COLO829 (cell line): ENCODE data around the gene CD99.

Source experiments
- DNase-seq: peaks from one replicate; pipeline ENCODE4 v3.0.0; 2012; ENCODE audit warnings: low spot score

Gene CD99

DNA sequence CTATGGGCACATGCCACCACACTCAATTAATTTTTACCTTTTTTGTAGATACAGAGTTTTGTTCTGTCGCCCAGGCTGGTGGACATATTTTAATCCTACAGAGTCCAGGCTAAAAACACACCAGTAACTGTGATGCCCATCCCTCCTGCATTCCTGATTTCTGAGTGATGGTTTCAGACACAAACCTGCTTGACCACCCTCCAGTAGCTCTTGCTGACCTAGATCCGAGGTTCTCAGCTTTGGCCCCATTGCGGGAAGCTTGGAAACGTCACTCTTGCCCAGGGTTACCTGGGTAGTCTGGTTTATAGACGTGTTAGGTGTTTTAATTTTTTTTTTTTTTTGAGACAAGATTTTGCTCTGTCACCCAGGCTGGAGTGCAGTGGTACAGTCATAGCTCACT is 7.5 kb downstream of the CD99 start:
- DNase-seq: no peak

DNA sequence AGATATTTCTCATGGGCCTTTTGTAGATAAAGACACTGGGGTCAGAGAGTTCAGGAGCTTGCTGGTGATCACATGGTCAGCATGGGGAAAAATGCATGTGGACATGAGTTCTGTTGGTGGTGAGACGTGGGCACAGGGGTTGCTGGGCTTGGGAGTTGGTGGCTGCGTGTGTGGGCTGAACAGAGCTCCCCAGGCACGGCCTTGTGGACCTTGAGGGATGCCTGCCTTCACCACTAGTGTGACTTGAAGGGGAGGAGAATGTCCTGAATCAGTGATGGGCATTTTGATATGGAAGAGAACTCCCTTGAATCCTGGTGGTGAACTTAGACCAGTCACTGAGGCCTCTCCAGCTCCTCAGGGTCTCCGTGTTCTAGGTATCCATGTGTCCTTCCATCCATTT is 8.9 kb downstream of the CD99 start:
- DNase-seq: no peak

DNA sequence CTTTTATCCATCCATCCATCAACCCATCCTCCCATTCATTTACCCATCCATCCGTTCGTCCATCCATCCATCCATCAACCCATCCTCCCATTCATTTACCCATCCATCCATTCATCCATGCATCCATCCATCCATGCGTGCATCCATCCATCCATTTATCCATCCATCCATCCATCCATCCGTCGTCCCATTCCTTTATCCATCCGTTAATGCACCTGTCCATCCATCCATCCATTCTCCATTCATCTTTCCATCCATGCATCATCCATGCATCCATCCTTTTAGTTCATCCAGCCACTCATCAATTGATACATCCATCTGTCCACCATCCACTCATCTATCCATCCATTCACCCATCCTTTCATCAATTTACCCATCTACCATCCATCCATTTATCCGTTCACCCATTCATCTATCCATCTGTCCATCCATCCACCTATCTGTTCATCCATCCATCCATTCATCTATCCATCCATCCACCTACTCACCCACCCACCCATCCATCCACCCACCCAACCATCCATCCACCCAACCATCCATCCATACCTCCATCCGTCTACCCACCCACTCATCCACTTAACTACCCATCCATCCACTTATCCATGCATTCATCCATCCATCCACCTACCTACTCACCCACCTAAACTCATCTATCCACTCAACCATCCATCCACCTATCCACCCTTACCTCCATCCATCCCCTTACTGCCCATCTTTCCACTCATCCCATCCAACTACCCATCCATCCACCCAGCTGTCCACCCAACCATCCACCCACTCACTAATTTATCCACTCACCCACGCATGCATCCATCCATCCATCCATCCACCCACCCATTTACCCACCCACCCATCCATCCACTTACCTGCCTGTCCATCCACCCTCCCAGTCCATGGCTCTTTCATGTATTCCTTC is 9.6 kb downstream of the CD99 start:
- DNase-seq: no peak

DNA sequence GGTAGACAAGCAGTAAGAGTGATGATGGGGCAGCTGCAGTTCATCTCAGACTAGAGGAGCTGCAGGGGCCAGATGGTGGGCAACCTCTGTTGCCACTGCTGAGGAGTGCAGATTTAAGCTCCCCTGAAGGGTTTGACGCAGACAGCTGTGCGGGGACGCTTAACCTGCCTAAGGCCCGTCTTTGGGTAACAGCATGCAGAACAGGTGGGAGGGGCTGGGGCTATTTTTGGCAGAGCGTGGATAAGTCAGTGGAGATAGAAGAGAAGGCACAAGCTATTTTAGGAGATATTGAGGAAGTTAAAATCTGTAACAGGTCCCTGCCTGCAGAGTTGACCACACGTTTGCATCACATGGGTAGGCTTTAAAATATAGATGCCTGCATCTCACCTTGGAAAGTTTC is 10.5 kb downstream of the CD99 start:
- DNase-seq: no peak

DNA sequence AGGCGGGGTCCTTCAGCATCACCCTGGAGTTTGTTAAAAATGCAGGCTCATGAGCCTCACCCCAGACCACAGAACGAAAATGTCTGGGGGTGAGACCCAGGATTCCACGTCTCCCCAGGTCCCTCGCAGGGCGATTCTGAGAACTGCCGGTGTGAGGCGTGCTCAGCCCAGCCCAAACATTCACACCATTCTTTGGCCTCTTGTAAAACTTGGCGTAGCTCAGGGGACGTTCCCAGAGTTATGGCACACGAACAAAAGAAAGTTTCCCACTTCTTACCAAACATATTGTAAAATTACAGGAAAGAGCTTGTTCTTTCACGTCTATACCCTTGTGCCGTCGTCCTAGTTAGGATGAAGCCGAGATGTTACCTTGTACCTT is 12.9 kb downstream of the CD99 start:
- no peak for DNase-seq

DNA sequence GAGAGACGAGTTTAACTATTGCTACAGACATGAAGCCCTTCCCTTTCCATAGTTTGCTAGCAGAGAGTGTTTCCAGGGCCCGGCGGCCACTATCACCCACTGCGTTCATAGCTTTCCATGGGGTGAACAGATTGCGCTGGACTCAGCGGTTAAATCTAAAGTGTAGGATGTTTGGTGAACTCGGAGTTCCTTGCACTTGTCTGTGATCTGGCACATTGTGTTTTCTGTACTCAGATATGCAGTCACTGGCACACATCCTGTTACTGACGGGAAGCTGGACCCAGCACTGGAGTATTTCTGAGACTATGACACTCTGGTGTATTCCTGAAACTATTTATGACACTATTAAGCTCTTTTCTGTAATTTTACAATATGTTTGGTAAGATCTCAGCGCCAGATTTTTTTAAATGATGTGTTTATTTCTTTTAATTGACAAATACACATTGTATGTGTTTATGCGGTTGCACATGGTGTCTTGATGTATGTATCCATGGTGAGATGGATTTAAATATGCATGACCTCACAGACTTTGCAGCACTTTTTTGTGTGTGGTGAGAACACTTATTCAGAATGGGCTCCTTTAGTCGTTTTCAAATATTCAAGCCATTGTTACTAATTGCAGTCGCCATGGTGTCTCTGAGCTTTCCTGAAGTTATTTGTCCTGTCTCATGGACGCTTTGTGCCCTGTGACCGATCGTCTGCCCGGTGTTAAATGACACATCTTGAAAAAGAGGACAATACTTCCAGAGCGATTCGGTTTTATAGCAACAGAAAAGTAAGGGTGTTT is 14.1 kb downstream of the CD99 start:
- DNase-seq: no peak

DNA sequence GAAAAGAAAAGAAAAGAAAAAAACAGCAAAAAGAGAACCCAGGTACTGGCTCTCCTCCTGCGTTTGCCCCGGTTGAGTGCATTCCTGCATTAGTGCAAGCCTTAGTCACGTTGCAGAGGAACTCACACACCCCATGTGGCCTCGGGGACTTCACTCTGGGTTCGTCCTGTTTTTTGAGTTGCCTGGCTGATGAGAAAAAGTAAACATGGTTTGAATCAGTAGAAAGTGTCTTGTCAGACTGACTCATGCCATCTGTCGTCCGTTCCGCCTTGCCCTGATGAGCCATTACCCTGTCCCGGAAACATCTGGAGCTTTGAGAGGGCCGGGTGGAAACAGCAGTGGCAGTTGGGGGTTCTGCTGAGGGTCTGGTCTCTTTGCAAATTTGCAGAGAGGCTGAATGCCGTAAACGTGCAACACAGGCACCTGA is 16.3 kb downstream of the CD99 start:
- DNase-seq: no peak

DNA sequence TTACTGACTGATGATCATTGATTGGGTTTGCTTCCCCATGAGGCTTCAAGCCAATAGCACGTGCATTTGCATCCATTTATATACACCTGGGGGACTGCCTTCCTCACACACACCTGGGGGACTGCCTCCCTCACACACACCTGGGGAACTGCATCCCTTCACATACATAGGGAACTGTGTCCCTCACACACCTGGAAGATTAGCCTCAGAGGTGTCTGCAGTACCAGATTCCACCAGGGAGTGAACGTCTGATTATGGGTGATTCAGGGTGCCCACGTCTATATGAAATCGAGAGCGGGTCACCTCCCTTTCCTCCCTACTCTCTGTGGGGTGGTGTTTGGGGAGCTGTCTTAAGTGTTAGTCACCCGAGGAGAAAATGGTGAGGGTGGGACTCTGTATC is 16.9 kb downstream of the CD99 start:
- no peak for DNase-seq

DNA sequence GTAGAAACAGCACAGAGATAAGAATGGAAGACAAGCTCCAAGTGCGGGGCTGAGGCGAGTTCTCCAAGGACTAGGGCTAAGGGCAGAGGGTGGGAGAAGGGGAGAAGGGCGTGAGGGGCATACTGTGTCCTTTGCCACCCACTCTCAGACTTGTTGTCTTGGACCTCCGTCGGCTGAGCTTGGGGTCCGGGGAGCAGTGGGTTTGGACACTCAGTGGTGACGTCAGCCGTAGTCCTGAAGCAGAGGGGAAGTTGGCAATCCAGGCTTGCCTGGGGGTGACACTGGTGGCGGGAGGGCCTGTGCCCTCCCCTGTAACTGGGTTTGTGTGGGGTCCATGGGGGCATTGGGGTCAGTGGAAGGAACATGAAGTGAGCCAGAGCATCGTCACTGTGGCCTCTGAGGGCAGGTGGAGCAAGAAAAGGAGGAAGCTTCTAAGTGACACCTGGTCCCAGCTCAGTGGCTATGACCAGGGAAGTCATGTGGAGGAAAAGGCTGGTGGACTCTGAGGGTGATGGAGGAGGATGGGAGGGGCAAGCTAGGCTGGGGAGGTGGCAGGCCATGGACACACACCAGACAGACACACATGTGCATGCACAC is 17.6 kb downstream of the CD99 start:
- DNase-seq: no peak

DNA sequence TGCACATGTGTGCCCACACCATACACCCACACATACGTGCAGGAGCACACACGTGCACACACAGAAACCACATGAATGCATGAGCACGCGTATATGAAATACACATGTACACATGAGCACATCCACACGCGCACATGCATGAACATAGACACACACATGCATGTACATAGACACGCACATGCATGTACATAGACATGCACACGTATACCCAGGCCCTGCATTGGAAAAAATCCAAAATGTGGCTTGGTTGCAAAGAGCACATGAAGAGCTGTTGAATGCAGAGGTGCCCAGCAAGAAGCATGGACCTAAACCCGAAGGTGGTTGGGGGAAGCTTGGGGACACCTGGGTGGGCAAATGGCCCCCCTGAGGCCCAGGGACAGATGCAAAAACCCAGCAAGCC is 18.5 kb downstream of the CD99 start:
- no peak for DNase-seq

DNA sequence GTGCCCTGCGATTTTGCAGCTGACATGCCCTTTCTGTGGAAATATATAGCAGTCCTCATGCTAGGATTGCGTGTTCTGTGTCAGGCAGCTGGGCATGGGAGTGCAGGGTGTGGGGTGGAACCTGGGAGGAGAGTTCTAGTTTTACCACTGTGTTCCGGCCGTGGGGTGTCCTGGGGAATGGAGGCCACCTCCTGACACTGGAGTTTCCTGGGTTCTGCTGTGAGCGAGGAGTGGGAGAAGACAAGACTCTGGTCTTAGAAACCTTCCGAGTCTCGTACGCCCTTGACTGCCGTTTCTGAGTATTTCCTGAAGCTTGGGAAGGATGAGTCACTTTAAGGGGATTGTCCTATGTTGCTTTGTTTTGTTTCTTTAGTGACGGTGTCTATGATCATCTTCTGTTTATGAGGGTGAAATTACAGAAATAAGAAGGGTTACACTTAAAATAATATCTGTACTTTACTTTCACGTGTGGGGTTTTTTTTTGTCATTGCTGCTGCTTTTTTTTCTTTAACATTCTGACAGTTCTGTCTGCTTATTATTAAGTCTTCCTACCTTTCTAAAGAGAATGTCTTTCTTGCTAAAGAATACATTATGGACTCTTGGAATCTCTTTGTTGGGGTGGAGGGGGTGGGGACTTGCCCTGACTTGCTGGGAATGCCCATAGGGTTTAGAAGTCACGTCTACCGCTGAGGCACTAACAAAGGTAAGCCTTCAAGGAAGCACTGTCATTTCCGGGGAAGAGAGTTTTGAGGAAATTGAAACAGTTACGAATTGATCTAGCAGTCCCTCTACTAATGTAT is 19.1 kb downstream of the CD99 start:
- DNase-seq: peak; percentile 47

DNA sequence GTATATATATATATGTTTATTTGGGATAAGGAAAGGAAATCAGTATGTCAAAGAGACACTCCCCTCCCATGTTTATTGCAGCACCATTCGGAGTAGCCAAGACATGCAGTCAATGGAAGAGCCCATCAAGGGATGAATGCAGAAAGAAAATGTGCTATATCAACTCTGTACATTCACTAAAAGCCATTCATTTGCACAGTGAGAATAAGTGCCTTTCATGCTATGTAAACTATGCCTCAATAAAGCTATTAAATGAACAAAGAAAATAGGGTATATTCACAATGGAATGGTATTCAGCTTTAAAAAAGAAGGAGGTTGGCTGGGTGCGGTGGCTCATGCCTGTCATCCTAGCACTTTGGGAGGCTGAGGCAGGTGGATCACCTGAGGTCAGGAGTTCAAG is 20.3 kb downstream of the CD99 start:
- no peak for DNase-seq

DNA sequence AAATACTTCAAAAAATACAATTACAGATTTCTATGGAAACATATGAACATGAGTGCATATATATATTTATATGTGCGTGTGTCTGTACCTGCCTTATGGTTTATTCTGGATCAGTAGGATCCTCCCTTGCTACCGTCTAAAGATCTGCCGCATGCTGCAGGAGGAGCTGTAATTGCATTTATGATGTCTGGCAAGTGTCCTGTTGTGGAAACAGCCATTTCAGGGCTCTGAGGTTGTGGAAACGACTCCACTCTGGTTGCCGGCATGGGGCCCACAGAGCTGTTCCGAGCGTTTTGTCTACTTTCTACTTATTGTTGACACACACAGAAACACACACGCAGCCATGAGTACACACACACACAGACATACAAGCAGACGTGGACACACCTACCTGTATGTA is 21.3 kb downstream of the CD99 start:
- DNase-seq: no peak

DNA sequence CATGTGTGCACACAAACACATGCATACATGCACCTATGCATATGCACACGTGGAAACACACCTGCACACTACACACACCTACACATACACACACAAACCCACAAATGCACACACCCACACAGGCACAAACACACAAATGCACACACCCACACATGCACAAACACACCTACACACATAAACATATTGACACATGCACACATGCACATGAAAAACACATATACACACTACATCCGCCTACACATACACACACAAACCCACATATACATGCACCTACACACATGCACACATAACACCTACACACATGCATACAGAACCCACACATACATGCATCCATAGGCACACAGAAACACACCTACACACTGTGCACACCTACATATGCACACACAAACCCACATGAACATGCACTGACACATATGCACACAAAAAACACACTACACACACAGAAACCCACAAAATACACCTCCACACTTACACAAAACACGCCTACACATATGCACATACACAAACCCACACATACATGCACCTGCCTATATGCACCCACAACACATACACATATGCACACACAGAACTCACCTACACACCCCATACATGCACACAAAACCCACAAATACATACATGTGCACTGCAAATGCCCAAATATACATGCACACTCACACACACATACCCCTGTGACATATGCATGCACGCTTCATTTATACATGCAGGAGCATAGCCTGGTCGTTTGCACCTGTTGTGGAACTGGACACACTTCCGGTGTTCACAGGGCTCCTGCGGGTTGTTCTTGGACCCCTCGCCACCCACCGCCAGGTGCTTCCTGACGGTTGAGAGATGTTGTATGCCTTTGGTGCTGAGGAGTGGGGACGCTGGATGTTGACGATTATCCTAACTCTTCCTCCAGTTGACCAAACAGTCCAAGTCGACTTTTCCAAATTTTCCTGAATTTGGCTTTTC is 22.1 kb downstream of the CD99 start:
- no peak for DNase-seq

DNA sequence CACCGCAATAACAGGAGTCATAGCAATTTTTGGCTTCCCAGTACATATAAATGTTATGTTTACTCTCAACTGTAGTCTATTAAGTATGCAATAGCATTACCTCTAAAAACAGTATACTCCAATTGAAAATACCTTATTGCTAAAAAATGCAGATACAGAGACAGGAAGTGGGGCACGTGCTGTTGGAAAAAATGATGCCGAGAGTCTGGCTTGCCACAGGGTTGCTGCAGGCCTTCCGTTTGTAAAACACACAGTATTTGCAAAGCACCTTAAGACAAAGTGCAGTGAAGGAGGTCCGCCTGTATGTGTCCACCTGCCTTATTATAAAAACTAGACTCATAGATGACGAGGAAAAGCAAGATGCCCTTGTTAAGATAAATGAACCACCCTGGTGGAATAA is 23.5 kb downstream of the CD99 start:
- DNase-seq: no peak

DNA sequence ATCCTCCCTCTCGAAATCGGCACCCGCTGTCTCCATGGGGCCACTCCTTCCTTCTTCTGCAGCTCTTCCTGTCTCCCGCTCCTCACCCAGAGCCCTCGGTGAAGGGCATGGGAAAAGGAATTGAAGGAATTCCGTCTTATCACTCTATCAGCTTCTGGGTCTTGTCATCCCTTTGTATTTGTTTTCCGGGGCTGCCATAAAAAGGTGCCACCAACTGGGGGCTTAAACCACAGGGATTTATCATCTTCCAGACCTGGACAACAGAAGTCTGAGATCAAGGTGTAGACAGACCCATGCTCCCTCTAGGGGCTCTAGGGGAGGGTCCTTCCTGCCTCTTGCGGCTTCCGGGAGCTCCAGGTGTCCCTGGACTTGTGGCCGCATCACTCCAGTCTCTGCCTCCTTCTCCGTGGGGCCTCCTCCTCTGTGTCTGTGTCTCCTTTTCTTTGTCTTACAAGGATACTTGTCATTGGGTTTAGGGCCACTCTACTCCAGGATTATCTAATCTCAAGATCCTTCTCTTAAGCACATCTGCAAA is 24.0 kb downstream of the CD99 start:
- DNase-seq: no peak

DNA sequence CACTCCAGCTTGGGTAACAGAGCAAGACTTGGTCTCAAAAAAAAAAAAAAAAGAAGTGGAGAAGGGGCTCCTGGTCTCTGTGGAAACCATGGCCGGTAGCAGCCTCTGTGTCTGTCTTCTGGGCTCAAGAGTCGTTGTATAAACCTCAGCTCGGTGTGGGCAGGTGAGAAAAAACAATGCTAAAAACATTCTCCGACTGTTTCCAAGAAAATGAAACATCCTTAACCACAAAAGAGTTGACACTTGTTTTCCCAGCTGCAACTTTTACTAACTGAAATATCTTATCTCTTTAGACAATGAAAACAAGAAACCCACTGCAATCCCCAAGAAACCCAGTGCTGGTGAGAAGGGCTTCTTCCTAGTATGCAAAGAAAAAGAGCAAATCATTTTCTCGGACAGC is 26.2 kb downstream of the CD99 start:
- no peak for DNase-seq

DNA sequence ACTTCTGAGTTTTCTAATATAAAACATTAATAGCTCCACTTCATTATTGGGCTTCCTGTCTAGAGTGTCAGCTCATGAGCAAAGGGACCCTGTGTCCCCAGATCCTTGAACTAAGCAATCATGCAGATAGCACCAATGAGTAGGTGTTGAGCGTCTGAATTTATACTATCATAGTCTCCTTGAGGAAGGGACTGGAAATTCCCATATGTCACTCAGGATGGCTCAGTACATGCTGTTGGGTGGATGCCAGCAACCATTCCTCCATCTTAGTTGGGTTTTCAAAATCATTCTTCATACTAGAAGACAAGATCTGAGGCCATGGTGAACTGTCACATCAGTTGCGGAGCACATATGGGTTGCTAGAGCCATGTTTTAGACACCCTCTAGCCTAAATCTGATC is 27.7 kb downstream of the CD99 start:
- DNase-seq: no peak

DNA sequence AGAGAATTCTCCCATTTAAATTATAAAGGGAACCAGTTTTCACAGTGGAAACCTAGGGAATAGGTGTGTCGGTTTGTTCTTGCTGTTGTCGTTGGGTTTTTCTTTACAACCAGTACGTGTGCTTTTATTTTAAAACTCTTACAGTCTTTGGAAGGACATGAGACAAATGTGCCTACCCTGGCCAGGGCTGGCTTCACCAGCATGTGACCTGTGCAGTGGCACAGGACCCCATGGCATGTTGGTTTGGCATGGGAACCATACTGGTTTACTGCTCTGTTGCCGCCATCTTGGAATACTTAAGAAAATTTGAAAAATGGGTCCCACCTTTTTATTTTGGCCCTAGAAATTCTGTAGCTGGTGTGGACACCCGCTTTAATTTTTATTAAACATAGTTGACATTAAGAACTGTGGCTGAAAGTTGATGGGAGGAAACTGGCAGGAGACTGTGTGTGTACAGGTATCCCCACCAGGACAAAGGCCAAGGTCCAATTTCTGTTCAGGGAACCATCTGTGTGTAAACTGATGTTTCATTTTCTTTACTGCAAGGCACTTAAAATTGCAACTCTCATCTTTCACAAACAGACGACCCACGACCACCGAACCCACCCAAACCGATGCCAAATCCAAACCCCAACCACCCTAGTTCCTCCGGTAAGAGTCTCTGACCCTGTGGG is 28.8 kb downstream of the CD99 start:
- no peak for DNase-seq

DNA sequence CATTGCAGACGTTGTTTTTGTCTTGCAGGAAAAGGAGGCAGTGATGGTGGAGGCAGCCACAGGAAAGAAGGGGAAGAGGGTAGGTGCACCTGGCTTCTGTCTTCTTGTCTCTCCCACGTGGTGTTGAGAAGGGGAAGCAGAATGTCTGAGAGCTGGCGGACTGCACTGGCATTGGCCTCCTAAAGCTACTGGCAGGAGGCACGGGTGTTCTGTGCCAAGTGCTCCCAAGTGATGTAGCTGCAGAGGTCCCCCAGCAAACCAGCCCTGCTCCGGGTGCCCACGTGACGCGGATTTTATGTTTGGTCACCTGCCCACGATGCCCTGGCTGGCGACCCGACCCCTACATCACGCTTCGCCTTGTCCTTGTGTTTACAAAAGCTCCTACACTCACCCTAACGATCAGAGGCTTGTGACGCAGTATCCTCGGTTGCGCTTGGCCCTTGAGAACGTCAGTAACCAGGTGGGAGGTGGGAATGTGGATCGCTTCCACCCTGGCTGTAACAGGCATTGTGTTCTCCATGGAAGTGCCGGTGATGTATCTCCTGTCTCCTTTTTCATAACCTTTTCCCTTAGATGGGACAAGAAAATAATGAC is 32.3 kb downstream of the CD99 start:
- no peak for DNase-seq
